HL-60/S4 (cell line): Measurements from ENCODE around the gene RAI2.

Experiments used
- in situ Hi-C: fragments of 300-500 bp; cut with MboI; formaldehyde crosslinking; loops from 2 replicates; pipeline ENCODE4 v1.14.3; 2022; ENCODE audit warnings: low sequenced_read_pairs

RAI2 gene

GRCh38 chrX:17830211-17830610, 30.9 kb downstream of the RAI2 start:
- in situ Hi-C loops: no loop called here

- in situ Hi-C loops: no loop called here
Measured at GRCh38 chrX:17829566-17829965, 31.5 kb downstream of the RAI2 start.

- in situ Hi-C loops: no loop called here
Measured at GRCh38 chrX:17828171-17828570, 32.9 kb downstream of the RAI2 start.

- in situ Hi-C loops: no loop called here
Measured at GRCh38 chrX:17826609-17827496, 34.2 kb downstream of the RAI2 start.

GRCh38 chrX:17824980-17825379, 36.1 kb downstream of the RAI2 start:
- in situ Hi-C loops: no loop called here

GRCh38 chrX:17822351-17822750, 38.7 kb downstream of the RAI2 start:
- in situ Hi-C loops: no loop called here

DNA sequence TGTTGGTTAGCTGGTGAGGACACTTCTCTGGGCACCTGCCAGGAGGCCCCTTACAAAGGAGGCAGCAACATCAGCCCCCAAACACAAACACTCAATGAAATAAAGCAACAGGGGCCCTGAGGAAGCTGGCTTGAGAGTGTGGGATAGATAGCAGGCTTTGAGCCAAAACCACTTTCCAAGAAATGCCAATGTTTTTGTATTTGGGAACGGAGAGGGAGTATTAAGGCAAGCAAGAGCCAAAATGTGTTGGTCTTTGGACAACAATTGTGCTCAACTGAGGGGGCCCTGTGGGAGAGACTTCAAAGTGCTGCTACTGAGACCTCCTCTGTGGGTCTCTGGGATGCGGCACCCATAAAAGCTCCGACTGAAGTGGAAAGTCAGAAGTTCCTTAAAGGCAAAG, 41.0 kb downstream of the RAI2 start:
- in situ Hi-C loops: no loop called here

DNA sequence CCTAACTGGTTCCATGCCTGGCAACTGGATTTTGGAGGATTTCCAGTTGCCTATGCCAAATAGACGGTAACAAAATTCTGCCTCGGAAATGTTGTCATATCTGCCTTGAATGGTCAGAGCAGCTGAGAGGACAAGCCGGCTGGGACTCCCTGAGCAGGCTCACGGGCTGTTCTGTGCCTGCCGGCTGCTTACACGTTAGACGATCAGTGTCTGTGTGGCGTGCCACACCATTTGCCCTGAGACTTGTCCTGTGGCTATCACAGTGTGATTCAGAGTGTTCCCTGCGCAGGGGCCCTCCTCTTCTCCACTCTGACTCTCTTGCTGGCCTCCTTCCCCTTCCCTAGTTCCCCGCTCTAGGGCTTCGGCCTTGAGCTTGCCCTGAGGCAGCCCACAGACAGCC, 42.4 kb downstream of the RAI2 start:
- in situ Hi-C loops: no loop called here

DNA sequence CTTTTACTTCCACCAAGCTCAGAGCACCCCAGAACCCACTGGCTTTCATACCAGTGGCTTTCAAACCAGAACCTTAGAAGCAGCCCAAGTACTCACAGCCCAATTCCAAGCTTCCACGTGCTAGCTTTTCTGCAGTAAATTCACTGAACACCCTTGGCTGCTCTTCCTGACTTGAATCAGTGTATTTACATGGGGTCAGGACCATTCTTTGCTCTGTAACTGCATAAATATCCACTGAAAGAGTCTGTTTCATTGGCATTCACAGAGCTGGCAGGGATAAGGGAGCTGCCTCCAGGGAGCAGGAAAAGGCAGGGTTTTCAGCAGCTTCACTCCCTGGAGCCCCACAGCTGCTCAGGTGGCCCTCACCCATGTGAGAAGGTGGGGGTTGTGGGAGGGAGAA, 43.8 kb downstream of the RAI2 start:
- in situ Hi-C loops: no loop called here

- in situ Hi-C loops: no loop called here
Measured at GRCh38 chrX:17814557-17814956, 46.5 kb downstream of the RAI2 start.

GRCh38 chrX:17814059-17814458, 47.0 kb downstream of the RAI2 start:
- in situ Hi-C loops: no loop called here

DNA sequence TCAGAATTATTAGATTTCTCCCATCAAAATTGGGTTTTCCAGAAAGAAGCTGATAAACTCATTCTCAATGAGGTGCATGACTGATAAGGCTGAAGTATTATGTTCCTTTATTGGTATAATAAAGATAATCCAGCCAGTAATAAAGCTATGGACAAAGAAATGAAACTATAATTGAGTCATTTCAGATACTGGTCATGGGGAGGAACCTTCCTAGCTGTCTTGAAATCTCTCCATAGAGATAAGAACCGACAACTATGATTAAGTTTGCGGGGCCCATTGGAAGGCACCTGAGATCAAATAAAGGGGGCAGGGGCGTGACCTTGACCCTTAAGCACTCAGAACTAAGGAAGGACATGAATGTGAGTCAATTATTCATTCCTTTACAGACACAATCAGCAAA, 47.8 kb downstream of the RAI2 start:
- in situ Hi-C loops: no loop called here

- in situ Hi-C loops: no loop called here
Measured at GRCh38 chrX:17812763-17813162, 48.3 kb downstream of the RAI2 start.

DNA sequence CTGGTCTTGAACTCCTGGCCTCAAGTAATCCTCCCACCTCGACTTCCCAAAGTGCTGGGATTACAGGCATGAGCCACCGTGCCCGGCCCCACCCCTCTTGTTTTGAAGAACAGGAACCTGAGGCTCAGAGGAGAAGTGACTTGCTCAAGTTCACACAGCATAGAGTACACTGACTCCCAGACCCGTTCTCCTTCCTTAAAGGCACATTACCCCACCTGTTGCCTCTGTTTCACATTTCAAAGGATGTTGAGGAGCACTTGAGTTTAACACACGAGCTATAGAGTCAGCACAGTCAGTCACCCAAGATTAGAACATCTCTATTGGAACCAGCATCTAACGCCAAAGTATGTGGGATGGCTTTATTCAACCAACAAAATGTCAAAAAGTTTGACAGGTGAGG, 51.1 kb downstream of the RAI2 start:
- in situ Hi-C loops: no loop called here

- in situ Hi-C loops: no loop called here
Measured at GRCh38 chrX:17809273-17809672, 51.8 kb downstream of the RAI2 start.

GRCh38 chrX:17805120-17805519, 56.0 kb downstream of the RAI2 start:
- in situ Hi-C loops: no loop called here

GRCh38 chrX:17803449-17803848, 57.6 kb downstream of the RAI2 start:
- in situ Hi-C loops: no loop called here

DNA sequence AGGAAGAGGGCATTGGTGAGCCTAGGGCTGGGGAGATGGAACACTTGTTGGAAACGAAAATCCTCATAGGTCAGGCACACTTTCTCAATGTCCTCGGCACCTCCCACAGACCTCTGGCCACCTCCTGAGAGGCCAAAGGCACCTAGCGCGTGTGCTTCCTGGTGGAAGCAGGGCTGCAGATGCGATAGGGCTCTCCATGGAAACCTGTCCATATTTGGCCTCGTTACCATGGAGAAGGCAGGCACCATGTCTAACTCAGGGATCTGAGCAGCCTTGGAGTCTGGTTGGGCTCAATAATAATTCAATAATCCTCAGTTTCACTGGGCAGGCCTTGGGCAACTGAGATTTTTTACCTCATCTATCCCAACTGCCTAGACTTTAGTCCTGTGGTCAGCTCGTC, 58.3 kb downstream of the RAI2 start:
- in situ Hi-C loops: no loop called here

GRCh38 chrX:17801431-17801830, 59.7 kb downstream of the RAI2 start:
- in situ Hi-C loops: no loop called here

- in situ Hi-C loops: loop anchor here (25.0 kb wide), 1 partner anchor 588 kb away; no protein-coding TSS in a partner anchor
Measured at GRCh38 chrX:17798921-17799320, 62.2 kb downstream of the RAI2 start.

DNA sequence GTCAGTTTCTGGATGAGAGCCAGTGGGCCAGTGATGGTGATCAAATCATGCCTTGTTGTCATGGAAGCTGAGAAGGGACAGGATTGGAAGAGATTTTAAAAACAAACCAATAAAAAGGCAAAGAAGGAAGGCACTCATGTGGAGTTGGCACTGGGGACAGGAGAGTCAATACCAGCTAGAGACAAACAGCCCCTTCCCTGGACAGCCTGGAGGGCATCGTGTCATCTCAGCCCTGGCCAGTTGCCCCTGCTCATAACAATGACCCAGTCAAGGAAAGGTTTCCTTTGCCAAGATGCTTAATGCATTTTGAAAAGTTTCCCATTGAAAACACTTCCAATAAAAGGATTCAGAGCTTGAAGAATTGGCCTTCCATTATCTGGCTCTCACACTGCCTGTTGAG, 68.3 kb downstream of the RAI2 start:
- in situ Hi-C loops: loop anchor here (25.0 kb wide), 1 partner anchor 594 kb away; no protein-coding TSS in a partner anchor

DNA sequence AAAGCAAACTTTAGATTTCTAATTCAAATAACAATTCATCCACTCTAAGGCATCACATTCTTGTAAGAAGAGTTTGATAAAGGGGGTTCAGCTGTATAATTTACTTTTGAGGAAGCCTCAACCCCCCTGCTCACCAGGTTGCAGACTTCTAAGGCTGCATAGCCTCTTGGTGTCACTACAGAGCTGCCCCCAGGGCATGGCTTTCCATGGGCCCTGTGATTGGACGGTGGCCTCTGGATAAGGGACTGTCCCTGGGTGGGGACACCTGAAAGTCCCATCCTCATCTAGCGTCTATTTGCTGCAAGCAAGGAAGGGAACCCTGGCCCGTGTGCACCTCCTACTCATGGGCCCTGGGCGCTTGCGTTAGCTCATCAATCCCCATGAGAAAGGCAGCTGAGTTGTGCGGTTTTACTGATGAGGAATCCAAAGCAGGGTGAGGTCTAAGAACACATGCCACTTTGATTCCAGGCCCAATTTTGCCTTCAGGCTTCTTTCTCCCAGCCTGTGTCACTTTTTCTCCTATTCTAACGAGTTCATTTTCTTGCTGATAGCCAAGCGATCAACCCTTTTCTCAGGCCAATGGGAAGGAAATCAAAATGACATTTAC, 72.0 kb downstream of the RAI2 start:
- in situ Hi-C loops: loop anchor here (25.0 kb wide), 1 partner anchor 598 kb away; no protein-coding TSS in a partner anchor
